Lower lobe of right lung (tissue), 2 donors: ENCODE data around the gene OTUD5. TPM values are rescaled to one million over a fixed set of nuclear protein-coding genes. Genes with fewer than 3 reads are reported as not detected.

Experiments used
- ATAC-seq, 2 donors: fragments of 200-7000 bp; cut with Tn5 transposase; one replicate each; pipeline ENCODE4 v1.9.1; 2020 to 2022; ENCODE audit warnings: mild to moderate bottlenecking in 2 of 2, moderate library complexity in 2 of 2
- DNase-seq: peaks from one replicate; pipeline ENCODE4 v3.0.0-alpha.2; 2020
- H3K27ac ChIP-seq: fragments of 200-600 bp; one replicate; pipeline ENCODE4 v1.8.0; 2022
- H3K27me3 ChIP-seq: fragments of 200-600 bp; one replicate; pipeline ENCODE4 v1.8.0; 2022; ENCODE audit warnings: low read depth
- H3K36me3 ChIP-seq: fragments of 200-600 bp; one replicate; pipeline ENCODE4 v1.8.0; 2022; ENCODE audit warnings: mild to moderate bottlenecking
- H3K4me1 ChIP-seq: fragments of 200-600 bp; one replicate; pipeline ENCODE4 v1.8.0; 2022
- H3K4me3 ChIP-seq: fragments of 200-600 bp; one replicate; pipeline ENCODE4 v1.8.0; 2022; ENCODE audit warnings: mild to moderate bottlenecking
- H3K9me3 ChIP-seq: fragments of 200-600 bp; one replicate; pipeline ENCODE4 v1.8.0; 2022
- CTCF ChIP-seq: fragments of 200-600 bp; IDR thresholded peaks from one replicate; pipeline ENCODE4 v1.8.0; 2022; ENCODE audit warnings: antibody characterized with exemption, mild to moderate bottlenecking
- intact Hi-C: fragments of 100-400 bp; cut with DNase I; formaldehyde crosslinking; loops from one replicate; pipeline ENCODE4 v1.11.0; 2022
- total RNA-seq: library from RNA; stranded (reverse); fragmentation: NEBNext Ultra II Directional; extraction: Animal tissue kit (Norgen Biotek cat#: 25700); gene quantifications from one replicate; pipeline ENCODE4 v1.2.1, GENCODE V29; 2021
- donor health status: DM: no; HTN: yes; CAD: no; lungs with severe emphysema.

The OTUD5 gene
- total RNA-seq, 1 donor from 2014 or later, result 45.8 TPM

- no peak for TF ChIP-seq CTCF
- Histone ChIP-seq H3K27me3 (no peaks in the 10 kb centered on the region), H3K27ac (peak overlapping the region; percentile 92), H3K4me3 (peak overlapping the region; percentile 69), H3K36me3 (peaks cover 24% of the 10 kb centered on the region), H3K4me1 (peaks cover 13% of the 10 kb centered on the region), H3K9me3 (no peaks in the 10 kb centered on the region)
- intact Hi-C loops, result no loop called here
- ATAC-seq (no peak), DNase-seq (no peak)
Measured at GRCh38 chrX:48896611-48897011, 60.8 kb downstream of the OTUD5 start.

GRCh38 chrX:48894891-48895290 lies 62.5 kb downstream of the OTUD5 start:
- no peaks in the 10 kb centered on the region for H3K27me3 ChIP-seq
- no peak for ATAC-seq
- peaks cover 14% of the 10 kb centered on the region for H3K36me3 ChIP-seq
- H3K4me1 ChIP-seq, result peaks cover 16% of the 10 kb centered on the region
- intact Hi-C loops, result no loop called here
- TF ChIP-seq CTCF, result no peak
- no peaks in the 10 kb centered on the region for H3K9me3 ChIP-seq
- no peak for DNase-seq
- H3K4me3 ChIP-seq, result no peak overlapping the region
- no peak overlapping the region for H3K27ac ChIP-seq

- Histone ChIP-seq H3K4me3 (no peak overlapping the region), H3K36me3 (peaks cover 7% of the 10 kb centered on the region), H3K9me3 (no peaks in the 10 kb centered on the region), H3K27me3 (no peaks in the 10 kb centered on the region), H3K4me1 (peaks cover 16% of the 10 kb centered on the region), H3K27ac (no peak overlapping the region)
- intact Hi-C loops, result no loop called here
- DNase-seq, result no peak
- no peak for ATAC-seq
- TF ChIP-seq CTCF, result no peak
Measured at GRCh38 chrX:48893556-48894348, 63.7 kb downstream of the OTUD5 start.

GRCh38 chrX:48892896-48893295 lies 64.5 kb downstream of the OTUD5 start:
- Histone ChIP-seq H3K36me3 (peaks cover 7% of the 10 kb centered on the region), H3K9me3 (no peaks in the 10 kb centered on the region), H3K4me3 (no peak overlapping the region), H3K4me1 (peaks cover 16% of the 10 kb centered on the region), H3K27ac (no peak overlapping the region), H3K27me3 (no peaks in the 10 kb centered on the region)
- TF ChIP-seq CTCF, result no peak
- intact Hi-C loops, result no loop called here
- DNase-seq (no peak), ATAC-seq (no peak)

- H3K9me3 ChIP-seq, result no peaks in the 10 kb centered on the region
- intact Hi-C loops, result no loop called here
- H3K27me3 ChIP-seq, result no peaks in the 10 kb centered on the region
- peaks cover 7% of the 10 kb centered on the region for H3K36me3 ChIP-seq
- TF ChIP-seq CTCF, result peak; percentile 51
- DNase-seq, result peak; percentile 91
- H3K4me1 ChIP-seq, result peaks cover 16% of the 10 kb centered on the region
- peak overlapping the region; percentile 68 for H3K27ac ChIP-seq
- ATAC-seq, result peak; percentile 95 to 97
- peak overlapping the region; percentile 62 for H3K4me3 ChIP-seq
Measured at GRCh38 chrX:48891402-48892288, 65.8 kb downstream of the OTUD5 start.
